ENCODE measurements around the gene PSMD2.
"Not testable (repeated sequence)": the region's sequence is repeated elsewhere in the genome, so short reads cannot be mapped to it uniquely, and the experiment has no call there.

Gene PSMD2

DNA sequence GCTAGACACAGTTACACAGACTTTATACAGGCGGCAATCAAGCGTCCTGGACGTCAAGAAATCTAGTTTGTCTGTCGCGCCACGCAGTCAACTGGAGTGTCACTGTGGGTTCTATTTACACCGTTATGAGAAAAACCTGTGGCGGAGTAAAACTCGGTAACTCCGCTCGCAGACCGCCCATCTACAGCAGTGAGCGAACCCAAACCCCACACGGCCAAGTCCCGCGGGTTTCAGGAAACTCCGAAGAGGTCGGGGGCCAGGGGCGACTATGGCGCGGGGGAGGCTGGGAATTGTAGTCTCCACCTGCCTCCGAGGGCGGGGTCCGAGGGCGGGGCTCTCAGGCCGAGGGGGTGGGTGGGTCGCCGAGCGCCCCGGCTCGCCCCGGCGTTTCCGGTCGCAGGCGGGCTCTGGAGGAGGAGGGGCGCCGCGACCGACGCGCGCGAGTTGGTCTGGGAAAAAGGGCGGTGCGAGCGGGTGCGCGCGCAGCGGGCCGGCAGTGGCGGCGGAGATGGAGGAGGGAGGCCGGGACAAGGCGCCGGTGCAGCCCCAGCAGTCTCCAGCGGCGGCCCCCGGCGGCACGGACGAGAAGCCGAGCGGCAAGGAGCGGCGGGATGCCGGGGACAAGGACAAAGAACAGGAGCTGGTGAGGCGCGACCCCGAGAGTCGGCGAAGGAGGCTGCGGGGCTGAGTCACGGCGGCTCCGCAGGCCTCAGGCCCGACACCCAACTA, at the start of gene PSMD2:
Gene PSMD2, plus strand, starts transcription at position 483 of the 729 bp plus-strand sequence. Its CDS starts 26 bp downstream, at position 509.
- DNase-seq = peak; percentile 99

DNA sequence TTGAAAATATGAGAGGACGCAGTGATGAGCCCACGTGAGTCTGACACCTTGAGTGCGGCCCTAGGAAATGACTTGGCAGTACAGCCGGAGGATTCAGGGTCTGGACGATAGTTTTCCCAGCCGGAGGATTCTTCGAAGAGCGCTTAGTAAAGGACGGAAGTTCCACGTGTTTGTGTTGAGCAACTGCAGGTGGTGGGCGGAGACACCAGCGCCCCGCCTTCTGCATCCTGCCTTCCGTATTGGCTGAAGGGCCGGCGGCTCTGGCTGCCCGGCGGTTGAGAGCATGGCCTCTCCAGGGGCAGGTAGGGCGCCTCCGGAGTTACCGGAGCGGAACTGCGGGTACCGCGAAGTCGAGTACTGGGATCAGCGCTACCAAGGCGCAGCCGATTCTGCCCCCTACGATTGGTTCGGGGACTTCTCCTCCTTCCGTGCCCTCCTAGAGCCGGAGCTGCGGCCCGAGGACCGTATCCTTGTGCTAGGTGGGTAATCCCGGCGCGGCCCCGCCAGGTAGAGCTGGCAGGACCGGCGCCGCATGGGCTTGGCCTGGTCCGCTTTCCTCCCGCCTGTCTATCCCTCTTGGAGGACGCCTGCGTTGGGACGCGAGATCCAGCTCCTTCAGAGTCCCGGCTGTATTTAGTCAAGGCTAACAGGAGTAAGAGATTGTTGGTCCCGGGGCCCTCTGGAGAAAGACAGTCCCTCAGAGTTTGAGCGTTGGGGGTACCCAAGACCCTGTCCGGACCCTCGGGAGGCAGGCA, 49.5 kb upstream of the PSMD2 start, which contains the start of gene EEF1AKMT4:
Gene EEF1AKMT4, plus strand, starts transcription at position 261 of the 755 bp plus-strand sequence. Its CDS starts 23 bp downstream, at position 284.
- DNase-seq = peak; percentile 98

DNA sequence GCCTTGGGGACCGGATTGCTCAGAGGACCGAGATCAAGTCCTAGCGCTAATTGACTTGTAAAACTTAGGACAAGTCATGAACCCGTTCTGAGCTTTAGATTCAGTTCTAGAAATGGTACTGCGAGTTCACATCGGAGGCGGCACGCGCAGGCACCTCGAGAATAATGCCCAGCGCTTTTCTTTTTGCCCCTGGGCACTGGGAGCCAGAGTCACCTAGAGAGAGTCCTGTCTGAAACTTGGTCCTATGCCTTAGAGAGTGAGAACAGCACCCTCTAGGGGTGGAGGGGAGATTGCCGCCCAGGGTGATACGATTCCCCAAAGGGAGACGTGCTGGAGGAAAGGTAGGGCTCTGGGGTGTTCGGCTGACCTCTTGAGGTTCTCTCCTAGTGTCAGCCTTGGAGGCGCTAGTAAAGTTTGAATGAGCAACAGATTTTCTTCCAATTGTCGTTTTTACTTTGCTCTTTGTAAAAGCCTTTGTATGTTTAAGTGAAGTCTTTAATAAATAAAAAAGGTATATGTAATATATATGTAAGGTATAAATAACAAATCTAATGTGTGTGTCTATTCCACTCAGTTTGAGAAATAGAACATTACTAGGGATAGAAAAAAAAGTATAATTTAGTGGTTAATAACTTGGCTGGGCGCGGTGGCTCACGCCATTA, 48.7 kb upstream of the PSMD2 start:
- DNase-seq = peak; percentile 95

DNA sequence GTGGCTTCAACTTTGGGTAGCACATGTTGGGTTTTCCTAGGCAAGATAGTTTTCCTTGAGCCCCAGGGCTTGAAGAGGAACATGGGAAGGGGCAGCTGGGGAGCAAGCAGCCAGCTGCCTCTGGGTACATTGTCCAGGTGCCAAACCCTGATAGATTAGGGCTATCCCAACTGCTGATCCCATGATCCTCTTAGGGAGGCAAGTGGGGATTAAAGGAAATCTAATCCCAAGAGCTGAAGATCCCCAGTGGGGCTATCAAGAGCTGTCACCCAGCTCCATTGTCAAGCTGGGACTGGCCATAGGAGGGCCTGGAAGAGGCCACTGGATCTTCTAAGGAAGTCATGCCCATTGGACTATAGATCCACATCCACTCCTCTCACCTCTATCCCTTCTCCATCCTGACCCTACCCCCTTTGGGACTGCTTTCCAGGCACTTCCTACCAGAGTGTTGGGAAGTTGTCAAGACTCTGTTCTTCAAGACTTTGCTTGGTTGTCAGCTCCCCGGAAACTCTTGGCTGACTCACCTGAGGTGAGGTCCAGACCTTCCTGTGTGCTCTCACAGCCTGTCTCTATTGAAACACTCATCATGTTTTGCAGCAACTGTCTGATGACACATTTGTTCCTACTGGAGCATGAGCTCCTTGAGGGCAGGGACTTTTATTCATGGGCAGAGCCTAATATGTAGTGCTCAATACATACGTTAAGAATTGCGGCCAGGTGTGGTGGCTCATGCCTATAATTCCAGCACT, 43.6 kb upstream of the PSMD2 start:
- peak; percentile 47 for DNase-seq

DNA sequence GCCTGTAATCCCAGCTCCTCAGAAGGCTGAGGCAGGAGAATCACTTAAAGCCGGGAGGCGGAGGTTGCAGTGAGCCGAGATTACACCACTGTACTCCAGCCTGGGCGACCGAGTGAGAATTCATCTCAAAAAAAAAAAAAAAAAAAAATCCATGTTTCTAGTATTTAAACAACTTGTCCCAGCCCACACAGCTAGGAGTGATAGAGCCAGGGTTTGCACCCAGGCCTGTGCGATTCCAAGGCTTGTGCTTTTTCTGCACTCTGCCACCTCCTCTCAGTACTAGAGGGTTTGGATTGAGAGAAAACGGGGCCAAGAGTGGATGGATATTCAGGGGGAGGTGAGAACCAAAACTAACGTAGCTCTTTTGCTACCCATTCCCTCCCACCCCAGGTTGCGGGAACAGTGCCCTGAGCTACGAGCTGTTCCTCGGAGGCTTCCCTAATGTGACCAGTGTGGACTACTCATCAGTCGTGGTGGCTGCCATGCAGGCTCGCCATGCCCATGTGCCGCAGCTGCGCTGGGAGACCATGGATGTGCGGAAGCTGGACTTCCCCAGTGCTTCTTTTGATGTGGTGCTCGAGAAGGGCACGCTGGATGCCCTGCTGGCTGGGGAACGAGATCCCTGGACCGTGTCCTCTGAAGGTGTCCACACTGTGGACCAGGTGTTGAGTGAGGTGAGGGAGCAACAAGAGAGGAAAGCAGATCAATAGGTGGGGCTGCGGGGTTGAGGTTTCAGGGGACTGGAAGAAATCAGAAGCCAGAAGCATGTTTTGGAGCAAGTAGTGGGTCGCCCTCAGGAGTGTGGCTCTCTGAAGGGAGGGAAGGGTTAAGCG, 41.7 kb upstream of the PSMD2 start:
- no peak for DNase-seq

DNA sequence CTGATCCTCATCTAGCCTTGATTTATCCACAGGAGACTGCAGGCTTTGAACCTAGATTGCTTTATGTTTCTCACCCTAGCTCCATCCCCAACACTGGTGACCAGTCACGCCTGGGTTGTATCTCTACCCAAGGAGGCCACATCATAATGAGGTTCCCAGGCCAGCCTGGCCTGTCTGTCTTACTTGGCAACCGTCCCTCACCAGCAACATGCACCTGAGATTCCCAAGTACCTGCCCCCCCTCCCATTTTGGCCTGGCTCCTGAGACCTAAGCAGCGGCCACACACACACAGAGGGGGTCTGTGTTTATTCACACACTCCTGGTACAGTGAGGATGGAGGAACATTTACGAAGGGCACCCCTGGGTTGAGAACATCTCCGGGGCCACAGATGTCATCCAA, 40.1 kb upstream of the PSMD2 start:
- DNase-seq = no peak

DNA sequence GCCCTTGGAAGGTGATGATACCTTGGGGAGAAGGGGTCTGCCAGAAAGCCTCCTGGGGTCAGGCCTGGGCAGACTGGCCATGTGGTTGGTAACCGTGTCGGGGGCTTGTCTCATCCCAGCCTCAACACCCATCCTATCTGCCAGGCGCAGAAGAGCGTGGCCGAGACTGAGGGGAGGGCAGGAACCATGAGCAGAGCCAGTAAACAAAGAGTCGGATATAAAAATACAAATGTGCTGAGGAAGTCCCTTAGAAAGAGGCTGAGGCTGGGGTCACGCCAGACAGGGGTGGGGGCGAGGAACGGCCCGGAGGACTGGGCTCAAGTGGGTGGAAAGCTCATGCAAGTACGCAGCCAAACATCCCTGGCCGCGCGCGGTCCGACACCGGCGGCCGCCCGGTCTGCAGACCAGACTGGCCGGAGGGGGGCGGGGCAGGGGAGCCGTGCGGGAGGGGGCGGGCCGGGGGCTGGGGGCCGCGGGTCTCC, 39.6 kb upstream of the PSMD2 start:
- DNase-seq = no peak

DNA sequence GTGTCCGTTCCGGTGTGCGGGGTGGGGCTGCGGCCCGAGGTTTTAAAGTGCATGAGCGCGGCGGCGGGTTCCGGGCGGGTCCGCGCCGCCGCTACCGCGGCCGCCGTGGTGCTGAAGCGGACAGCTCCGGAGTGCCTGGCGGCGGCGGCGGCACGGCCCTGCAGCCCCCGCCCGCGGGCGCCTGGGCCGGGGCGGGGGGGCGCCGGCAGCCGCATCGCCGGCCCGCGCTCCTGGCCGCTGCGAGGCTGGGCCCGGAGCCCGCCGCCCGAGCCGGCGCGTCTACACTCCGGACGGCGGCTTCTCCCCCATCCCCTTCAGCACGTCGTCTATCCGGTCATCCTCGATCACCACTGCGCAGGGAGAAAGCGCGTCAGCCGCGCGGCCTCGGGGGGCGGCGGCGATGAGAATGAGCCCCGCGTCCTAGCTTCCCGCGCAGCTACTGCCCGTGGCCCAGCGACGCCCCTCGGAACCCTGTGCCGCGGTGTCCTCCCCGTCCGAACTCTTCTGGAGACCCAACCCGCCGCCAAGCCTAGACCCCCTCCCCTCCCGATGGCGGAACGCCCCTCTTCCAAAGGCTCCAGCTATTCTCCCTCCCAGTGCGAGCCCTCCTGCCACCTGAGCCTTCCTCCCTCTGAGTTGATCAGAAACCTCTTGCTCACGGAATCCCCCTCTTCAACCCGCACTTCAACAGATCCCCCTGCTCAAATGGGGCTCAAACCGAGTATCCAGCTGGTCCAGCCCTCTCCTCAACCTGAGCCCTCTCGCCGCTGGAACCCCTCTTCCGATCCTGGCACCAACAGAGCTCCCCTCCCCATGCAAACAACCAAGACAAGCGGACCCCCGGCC, 38.9 kb upstream of the PSMD2 start:
- peak; percentile 55 for DNase-seq

DNA sequence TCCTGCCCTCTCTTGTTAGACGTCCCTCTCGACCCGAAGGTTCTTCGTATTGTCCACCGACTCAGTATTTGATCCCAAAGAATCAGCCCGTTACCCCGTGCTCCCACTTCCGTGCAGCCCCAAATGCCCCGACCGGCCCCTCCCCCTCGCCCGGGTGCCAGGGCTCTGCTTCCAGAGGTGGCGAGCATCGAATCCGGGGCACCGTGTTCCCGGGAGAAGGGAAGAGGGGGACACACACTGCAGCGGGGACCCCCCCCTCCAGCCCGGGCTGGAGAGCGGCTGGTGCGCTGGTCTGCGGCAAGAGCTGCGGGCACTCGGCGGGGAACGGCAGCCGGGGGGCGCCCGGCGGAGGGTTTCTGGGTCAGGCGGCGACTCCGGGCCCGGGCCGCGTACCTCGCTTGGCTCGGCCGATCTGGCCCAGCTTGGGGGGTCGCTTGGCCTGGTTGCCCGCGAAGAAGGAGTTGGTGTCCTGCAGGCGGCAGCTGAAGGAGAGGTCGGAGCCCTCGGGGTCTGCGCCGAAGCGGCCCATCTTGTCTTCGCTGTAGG, 38.2 kb upstream of the PSMD2 start:
- peak; percentile 24 for DNase-seq

DNA sequence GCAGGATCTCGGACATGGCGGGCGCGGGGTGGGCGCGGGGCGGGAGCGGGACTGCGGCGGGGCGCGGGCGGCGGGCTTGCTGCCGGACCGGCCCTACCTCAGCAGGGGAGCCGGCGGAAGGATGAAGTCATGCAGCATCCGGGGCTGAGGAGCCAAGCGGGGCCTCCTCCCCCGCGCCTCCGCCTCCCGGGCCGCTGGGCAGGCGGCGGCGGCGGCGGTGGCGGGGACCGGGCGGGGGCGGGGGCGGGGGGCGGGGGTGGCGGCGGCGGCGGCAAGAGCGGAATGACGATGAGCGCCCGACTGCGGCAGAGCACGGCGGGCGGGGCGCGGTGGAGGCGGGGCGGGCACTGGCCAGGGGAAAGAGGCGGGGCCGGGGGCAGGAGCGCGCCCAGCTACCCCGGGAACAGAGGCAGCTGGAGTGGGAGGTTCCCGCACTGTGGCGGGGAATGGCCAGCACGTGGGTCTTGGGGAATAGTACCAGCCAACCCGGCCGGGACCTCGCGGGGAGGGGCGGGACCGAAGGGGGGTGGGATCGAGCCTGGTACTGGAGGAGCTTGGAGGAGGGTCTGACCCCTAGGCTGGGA, 37.7 kb upstream of the PSMD2 start, which contains the start of gene CAMK2N2:
Gene CAMK2N2, minus strand, starts transcription at position 284 of the 584 bp plus-strand sequence. Its CDS starts 268 bp downstream, at position 16.
- DNase-seq = peak; percentile 78

DNA sequence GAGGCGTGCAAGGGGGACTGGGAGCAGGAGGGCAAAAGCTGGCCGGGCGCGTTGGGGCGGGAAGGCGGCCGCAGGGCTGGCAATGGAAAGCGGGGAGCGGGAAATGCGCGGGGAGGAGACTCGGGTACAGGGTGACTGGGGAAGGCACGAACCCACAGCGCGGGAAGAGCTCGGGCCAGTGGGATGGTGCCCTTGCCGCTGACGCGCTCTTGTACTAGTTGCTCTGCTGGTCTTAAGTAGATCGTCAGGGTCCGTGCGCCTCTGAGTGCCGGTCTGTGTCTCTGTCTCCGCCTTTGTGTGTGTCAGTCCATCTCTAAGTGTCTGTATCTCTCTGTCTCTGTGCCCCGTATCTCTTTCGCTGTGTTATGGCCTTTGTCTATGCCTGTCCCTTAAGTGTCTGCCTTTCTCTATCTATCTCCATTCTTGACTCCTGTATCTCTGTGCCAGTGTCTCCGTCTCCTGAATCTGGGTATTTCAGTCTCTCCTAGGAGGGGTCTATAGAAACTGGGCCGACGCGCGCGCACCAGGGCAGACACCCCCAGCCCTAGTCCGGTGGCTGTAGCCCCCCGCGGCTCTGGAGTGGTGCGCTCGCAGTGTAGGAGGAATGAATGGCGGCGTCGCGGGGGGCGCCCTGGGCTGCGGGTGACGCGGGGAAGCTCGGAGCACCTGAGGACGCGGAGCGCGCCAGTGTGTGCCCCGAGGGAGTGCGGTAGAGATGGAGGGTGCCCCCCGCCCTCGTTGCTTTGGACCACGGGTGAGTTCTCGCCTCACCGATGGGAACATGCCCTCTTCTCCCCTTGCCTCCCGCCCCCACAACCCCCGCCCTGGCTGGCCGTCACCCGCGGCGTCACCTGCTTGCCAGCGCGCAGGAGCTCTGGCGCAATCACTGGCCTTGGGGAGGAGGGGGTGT, 36.9 kb upstream of the PSMD2 start:
- peak; percentile 53 for DNase-seq

DNA sequence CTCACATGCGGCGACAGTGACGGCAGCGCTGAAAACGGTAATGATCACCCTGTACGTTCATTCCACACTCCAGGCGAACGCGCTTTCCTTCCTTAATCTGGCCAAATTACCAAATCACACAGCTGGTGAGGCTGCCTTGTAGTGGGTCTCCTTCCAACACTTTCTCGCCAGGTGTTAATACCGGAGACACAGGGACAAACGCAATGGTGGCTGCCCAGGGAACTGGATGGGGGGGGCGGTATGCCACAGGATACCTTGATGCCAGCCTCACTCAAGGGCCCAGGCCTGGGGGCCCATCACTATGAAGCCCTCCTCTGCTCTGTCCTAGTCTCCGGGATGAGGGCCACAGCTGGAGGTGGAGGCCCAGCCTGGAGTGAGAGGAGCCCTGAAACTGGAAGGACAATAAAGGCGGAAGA, 36.3 kb upstream of the PSMD2 start:
- no peak for DNase-seq

DNA sequence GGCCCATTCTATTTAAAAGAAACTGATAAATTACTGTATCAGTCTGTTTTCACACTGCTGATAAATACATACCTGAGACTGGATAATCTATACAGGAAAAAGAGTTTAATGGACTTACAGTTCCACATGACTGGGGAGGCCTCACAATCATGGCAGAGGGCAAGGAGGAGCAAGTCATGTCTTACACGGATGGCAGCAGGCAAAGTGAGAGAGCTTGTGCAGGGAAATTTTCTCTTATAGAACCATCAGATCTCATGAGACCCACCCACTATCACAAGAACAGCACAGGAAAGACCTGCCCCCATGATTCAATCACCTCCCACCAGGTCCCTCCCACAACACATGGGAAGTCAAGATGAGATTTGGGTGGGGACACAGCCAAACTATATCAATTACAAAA, 31.8 kb upstream of the PSMD2 start:
- DNase-seq = not testable (repeated sequence)

DNA sequence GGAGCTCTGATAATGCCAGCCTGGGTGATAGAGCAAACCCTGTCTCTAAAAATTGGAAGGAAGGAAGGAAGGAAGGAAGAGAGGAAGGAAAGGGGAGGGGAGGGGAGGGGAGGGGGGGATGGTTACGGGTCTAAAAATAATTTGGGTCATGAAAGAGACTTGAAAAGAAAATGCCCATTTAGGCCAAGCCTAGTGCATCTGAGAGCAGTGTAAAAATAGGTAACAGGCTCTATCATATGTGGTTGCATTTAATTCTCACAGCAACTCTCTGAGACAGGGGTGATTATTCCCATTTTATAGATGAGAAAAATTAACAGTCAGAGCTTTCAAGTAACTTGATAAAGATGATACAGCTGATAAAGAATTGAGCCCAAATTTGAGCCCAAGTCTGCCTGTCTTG, 26.8 kb upstream of the PSMD2 start:
- no peak for DNase-seq

DNA sequence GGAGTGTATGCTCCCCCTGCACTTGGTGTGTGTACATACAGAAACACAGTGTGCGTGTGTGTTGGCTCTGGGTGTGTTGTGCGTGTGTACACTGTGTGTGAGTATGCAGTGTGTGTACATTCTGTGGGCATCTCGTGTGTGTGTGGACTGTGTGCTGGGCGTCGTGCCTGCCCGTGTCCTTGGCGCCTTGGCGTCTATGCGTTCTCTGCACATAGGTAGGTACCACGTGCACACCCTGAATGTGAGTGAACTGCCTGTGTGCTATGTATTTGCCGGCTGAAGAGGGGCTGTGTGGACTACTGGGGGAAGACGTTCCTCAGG, 23.7 kb upstream of the PSMD2 start:
- no peak for DNase-seq

DNA sequence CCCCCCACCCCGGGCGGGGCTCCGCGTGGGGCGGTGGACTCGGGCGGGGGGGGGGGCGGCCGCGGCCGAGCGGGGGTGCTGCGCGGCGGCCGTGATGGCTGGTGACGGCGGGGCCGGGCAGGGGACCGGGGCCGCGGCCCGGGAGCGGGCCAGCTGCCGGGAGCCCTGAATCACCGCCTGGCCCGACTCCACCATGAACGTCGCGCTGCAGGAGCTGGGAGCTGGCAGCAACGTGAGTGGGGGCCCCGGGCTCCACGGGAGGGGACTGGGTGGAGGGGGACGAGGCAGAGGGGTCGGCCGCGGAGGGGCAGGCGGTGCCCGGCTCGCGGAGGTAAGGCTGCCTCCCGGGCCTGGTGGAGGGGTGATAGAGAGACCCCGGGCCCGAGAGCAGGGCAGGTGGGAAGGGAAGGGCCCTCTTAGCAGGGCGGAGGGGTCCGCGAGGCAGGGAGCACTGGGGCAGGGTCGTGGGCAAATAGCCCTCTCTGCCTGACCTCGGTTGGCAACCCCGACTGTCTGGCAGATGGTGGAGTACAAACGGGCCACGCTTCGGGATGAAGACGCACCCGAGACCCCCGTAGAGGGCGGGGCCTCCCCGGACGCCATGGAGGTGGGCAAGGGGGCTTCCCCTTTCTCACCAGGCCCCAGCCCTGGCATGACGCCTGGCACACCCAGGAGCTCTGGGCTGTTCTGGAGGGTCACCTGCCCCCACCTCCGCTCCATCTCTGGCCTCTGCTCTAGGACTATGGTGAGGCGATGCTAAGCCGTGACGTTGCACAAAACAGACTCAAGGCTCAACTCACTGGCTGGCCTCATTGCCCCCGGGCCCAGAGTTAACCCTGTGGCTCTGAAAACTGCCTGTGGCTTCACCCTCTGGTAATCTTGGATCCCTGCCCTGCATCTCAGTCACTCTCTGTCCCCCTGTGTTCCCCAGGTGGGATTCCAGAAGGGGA, 22.8 kb upstream of the PSMD2 start, which contains the start of gene ECE2:
Gene ECE2, plus strand, starts transcription at position 62 of the 950 bp plus-strand sequence. Its CDS starts 132 bp downstream, at position 194.
- no peak for DNase-seq

DNA sequence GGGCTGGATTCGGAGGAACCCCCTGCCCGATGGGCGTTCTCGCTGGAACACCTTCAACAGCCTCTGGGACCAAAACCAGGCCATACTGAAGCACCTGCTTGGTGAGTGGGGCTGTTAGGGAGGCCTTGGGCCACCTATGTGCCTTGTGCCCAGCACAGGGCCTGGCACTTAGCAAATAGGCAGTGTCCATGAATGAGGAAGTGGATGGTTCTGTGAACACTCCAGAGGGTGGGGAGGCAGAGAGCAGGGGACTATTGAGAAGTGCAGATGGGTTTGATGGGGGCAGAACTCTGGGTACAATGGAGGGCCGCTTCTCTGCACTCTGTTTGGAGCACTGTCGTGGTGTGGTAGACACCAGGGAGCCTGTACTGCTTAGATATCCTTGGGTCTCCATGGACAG, 21.7 kb upstream of the PSMD2 start:
- DNase-seq = no peak

DNA sequence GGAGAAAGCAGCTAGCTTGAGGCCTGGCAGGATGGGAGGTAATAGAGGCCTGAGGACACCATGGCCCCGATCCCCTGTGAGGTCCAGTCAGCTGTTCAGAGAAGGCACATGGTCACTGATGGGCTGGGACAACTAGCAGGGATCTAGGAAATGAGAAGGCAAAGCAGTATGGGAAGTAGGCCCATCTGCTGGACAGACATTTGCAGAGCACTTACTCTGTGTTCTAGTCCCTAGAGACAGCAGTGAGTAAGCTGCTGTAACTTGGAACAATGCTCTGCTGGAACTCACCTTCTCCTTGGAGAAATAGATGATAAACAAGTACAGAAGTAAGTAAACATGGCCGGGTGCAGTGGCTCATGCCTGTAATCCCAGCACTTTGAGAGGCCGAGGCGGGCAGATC, 16.1 kb upstream of the PSMD2 start:
- no peak for DNase-seq

Data from stimulated activated CD4-positive, alpha-beta T cell treated with anti-CD3 and anti-CD28 coated beads, Interleukin-15, amount 100 ng/mL, for 24 hours (primary cell).